Keratinocyte (primary cell): ENCODE measurements around the gene PPM1M.

ENCODE experiments used
- CTCF ChIP-seq, 3 experiments: IDR thresholded peaks in 1 of 3; conservative IDR thresholded peaks in 1 of 3; optimal IDR thresholded peaks in 1 of 3; 2 replicates in 2 of 3; 3 replicates in 1 of 3; pipeline versions ENCODE3 to v1.5.1; 2011; ENCODE audit warnings: low read length in 3 of 3, mild to moderate bottlenecking in 3 of 3, moderate library complexity in 2 of 3, control low read depth in 1 of 3, inconsistent platforms in 1 of 3; ENCODE audit not compliant: insufficient read depth in 2 of 3; ENCODE audit errors: extremely low read depth in 1 of 3
- EZH2 ChIP-seq: IDR thresholded peaks from one replicate; pipeline ENCODE4 v1.6.1; 2012; ENCODE audit warnings: inconsistent platforms, mild to moderate bottlenecking, low read length, moderate library complexity

DNA sequence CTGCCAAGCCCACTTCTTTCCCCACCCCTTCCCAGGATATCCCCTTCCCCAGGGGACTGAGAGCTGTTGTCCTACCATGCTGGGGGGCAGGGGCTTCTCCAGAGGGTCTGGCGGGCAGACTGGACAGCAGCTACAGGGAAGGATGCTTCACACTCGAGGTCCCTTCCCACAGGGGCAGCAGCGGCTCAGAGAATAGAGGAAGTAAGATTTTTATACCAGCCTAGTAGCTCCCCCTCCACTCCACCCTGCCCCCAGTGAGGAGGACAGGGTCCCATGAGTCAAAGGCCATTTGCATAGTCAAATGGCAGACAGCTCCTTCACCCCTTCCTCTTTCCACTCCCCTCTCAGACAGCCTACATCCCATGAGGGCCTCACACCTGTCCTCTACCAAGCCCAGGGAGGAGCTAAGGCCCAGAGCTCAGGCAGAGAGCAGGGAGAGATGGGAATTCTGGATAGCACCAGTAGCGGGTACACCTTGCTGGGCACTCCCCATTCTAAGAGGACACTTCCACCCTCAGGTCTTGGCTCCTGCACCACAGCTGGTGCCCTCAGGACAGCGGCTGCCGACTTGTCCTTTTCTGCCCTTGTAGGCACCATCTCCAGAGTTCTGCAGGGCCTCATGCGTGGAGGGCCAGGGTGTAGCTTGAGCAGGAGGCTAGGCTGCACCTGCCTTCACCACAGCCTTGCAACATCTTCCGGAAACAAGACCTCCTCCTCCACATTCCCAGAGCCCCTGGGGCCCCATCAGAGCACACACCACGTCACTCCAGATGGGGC lies 19.9 kb upstream of the PPM1M start, which contains the start of gene TLR9:
- no peak for TF ChIP-seq EZH2
- TF ChIP-seq CTCF (optimal IDR thresholded peaks at IDR 0.05 in 1 of 3, IDR thresholded peaks at IDR 0.05 in 1 of 3, conservative IDR thresholded peaks at IDR 0.05 in 1 of 3; ENCODE audit: extremely low read depth in 1 of 3, insufficient read depth in 2 of 3, low read length in 3 of 3), result no peak
